ENCODE results near the gene CYP11A1. TPM values are rescaled to one million over a fixed set of nuclear protein-coding genes. Genes with fewer than 3 reads are reported as not detected.

Gene CYP11A1
- polyA plus RNA-seq, 2 of the 4 experiments (the other 2 are of a cell fraction): 0.06 TPM; not detected in 1

DNA sequence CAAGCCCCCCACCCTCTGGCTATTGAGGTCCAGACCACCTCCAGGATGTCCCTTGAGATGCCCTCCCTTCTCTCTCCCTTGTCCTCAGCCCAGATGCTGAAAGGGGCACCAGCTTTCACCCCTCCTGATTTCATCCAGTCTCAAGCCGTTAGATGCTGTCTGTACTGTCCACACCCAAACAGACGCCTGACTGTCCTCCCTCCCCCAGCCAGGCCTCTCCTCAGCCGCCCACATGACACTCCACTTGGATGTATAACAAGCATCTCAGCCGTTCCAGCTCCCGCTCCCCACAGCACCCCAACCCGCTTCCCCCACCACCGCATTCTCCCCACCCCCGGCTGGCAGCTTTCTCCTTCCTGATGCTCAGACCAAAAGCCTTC lies 25.0 kb upstream of the CYP11A1 start:
- 75% methylated on average over 6 of the region's 8 CpGs for WGBS (ENCODE audit: missing lambda C conversion rate)
- H3K4me3 ChIP-seq: no peak overlapping the region
- POLR2A ChIA-PET: no interaction called here
- H3K9me3 ChIP-seq: no peaks in the 10 kb centered on the region
- CTCF ChIA-PET: interaction anchor here (1.4 to 1.8 kb wide), 2 partner anchors 10 to 11 kb away, joined by 5 to 9 read pairs; no protein-coding TSS in a partner anchor
- ATAC-seq: no peak
- no peak for FAIRE-seq
- peaks cover 20% of the 10 kb centered on the region for H3K4me1 ChIP-seq
- TF ChIP-seq, protein P1, sequence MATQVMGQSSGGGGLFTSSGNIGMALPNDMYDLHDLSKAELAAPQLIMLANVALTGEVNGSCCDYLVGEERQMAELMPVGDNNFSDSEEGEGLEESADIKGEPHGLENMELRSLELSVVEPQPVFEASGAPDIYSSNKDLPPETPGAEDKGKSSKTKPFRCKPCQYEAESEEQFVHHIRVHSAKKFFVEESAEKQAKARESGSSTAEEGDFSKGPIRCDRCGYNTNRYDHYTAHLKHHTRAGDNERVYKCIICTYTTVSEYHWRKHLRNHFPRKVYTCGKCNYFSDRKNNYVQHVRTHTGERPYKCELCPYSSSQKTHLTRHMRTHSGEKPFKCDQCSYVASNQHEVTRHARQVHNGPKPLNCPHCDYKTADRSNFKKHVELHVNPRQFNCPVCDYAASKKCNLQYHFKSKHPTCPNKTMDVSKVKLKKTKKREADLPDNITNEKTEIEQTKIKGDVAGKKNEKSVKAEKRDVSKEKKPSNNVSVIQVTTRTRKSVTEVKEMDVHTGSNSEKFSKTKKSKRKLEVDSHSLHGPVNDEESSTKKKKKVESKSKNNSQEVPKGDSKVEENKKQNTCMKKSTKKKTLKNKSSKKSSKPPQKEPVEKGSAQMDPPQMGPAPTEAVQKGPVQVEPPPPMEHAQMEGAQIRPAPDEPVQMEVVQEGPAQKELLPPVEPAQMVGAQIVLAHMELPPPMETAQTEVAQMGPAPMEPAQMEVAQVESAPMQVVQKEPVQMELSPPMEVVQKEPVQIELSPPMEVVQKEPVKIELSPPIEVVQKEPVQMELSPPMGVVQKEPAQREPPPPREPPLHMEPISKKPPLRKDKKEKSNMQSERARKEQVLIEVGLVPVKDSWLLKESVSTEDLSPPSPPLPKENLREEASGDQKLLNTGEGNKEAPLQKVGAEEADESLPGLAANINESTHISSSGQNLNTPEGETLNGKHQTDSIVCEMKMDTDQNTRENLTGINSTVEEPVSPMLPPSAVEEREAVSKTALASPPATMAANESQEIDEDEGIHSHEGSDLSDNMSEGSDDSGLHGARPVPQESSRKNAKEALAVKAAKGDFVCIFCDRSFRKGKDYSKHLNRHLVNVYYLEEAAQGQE (IDR thresholded peaks at IDR 0.05): no peak
- TF ChIP-seq, protein P2, sequence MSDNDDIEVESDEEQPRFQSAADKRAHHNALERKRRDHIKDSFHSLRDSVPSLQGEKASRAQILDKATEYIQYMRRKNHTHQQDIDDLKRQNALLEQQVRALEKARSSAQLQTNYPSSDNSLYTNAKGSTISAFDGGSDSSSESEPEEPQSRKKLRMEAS (IDR thresholded peaks at IDR 0.05): no peak
- TF ChIP-seq CHD4 (IDR thresholded peaks at IDR 0.05; ENCODE audit: borderline replicate concordance): no peak
- TF ChIP-seq TP53 (CRISPR knock-in tag; IDR thresholded peaks at IDR 0.05): no peak
- TF ChIP-seq HDAC2 (IDR thresholded peaks at IDR 0.05): no peak
- TF ChIP-seq POLR2AphosphoS2 (conservative IDR thresholded peaks at IDR 0.05; ENCODE audit: low read length): no peak
- TF ChIP-seq HOXB13 (CRISPR knock-in tag; IDR thresholded peaks at IDR 0.05; ENCODE audit: low read depth): no peak
- no peak for TF ChIP-seq FOXS1 (CRISPR knock-in tag; IDR thresholded peaks at IDR 0.05)
- TF ChIP-seq, protein P3, sequence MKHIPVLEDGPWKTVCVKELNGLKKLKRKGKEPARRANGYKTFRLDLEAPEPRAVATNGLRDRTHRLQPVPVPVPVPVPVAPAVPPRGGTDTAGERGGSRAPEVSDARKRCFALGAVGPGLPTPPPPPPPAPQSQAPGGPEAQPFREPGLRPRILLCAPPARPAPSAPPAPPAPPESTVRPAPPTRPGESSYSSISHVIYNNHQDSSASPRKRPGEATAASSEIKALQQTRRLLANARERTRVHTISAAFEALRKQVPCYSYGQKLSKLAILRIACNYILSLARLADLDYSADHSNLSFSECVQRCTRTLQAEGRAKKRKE (CRISPR knock-in tag; IDR thresholded peaks at IDR 0.05; ENCODE audit: low read depth): no peak
- TF ChIP-seq, protein P4, sequence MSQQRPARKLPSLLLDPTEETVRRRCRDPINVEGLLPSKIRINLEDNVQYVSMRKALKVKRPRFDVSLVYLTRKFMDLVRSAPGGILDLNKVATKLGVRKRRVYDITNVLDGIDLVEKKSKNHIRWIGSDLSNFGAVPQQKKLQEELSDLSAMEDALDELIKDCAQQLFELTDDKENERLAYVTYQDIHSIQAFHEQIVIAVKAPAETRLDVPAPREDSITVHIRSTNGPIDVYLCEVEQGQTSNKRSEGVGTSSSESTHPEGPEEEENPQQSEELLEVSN (IDR thresholded peaks at IDR 0.05; ENCODE audit: borderline replicate concordance, low read depth): no peak
- TF ChIP-seq GATA3 (IDR thresholded peaks at IDR 0.05; ENCODE audit: borderline replicate concordance): no peak
- no peak for DNase-seq (ENCODE audit: low read depth in 1 of 2, low spot score in 1 of 2)
- no peak overlapping the region for H3K27ac ChIP-seq
- no peak overlapping the region for H3K4me2 ChIP-seq

DNA sequence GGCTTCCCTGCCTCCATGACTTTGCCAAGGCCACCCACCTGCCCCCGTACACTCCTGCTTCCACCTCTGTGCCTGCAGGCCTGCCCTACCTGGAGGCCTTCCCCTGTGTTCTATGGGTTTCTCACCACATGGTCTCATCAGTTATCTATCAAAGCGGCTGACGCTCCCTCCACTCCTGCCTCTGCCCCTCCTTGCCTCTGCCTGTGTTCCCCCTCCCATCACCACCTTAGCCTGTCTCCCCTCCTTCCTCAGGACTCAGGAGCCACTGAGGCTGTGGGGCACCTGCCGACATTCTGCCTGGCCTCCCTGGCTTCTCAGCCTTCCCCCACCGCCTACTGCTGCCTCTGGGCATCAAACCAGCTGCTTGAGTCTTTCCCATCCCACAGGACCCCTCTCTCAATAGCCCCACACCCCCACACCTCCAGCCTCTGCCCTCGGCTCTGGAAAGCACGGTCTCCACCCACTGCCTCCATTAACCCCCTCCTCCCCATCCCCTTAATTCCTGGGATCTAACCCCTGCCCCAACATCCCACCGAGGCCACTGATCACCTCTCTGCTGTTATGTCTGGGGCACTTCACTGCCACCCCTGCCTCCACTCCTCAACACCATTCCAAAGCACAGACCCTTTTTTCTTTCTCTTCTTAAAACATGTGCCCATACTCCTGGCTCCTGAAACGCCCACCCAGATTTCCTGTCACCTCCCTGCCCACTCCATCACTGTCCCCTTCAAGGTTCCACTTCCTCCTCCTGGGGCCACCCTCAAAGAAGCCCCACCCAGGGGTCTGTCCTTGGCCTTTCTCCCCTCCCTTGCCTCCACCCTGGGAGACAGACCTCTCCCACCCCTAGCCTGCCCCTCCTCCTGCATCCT lies 24.4 kb upstream of the CYP11A1 start:
- 74% methylated on average over 9 of the region's 9 CpGs for WGBS (ENCODE audit: missing lambda C conversion rate)
- no peaks in the 10 kb centered on the region for H3K9me3 ChIP-seq
- CTCF ChIA-PET: interaction anchor here (1.4 kb wide), 1 partner anchor 10 kb away, joined by 5 read pairs; no protein-coding TSS in a partner anchor
- H3K4me3 ChIP-seq: no peak overlapping the region
- POLR2A ChIA-PET: no interaction called here
- no peak overlapping the region for H3K4me2 ChIP-seq
- FAIRE-seq: no peak
- ATAC-seq: no peak
- TF ChIP-seq KDM5A (IDR thresholded peaks at IDR 0.05) (no peak), GATA3 (IDR thresholded peaks at IDR 0.05; ENCODE audit: borderline replicate concordance) (no peak), SREBF2 (IDR thresholded peaks at IDR 0.05) (no peak), ZNF302 (CRISPR knock-in tag; IDR thresholded peaks at IDR 0.05) (no peak), RFX5 (IDR thresholded peaks at IDR 0.05) (no peak), POLR2A (IDR thresholded peaks at IDR 0.05; ENCODE audit: low read length) (no peak), CBX2 (IDR thresholded peaks at IDR 0.05; ENCODE audit: borderline replicate concordance, low read depth) (no peak), SMC3 (IDR thresholded peaks at IDR 0.05) (no peak), ESRRA (IDR thresholded peaks at IDR 0.05; ENCODE audit: borderline replicate concordance, low read length) (no peak), NPAS2 (CRISPR knock-in tag; IDR thresholded peaks at IDR 0.05; ENCODE audit: borderline replicate concordance) (no peak)
- TF ChIP-seq, protein P3 (CRISPR knock-in tag; IDR thresholded peaks at IDR 0.05; ENCODE audit: low read depth): no peak
- TF ChIP-seq, protein P5, sequence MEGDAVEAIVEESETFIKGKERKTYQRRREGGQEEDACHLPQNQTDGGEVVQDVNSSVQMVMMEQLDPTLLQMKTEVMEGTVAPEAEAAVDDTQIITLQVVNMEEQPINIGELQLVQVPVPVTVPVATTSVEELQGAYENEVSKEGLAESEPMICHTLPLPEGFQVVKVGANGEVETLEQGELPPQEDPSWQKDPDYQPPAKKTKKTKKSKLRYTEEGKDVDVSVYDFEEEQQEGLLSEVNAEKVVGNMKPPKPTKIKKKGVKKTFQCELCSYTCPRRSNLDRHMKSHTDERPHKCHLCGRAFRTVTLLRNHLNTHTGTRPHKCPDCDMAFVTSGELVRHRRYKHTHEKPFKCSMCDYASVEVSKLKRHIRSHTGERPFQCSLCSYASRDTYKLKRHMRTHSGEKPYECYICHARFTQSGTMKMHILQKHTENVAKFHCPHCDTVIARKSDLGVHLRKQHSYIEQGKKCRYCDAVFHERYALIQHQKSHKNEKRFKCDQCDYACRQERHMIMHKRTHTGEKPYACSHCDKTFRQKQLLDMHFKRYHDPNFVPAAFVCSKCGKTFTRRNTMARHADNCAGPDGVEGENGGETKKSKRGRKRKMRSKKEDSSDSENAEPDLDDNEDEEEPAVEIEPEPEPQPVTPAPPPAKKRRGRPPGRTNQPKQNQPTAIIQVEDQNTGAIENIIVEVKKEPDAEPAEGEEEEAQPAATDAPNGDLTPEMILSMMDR (IDR thresholded peaks at IDR 0.05): no peak
- TF ChIP-seq, protein P2 (IDR thresholded peaks at IDR 0.05): no peak
- no peak for DNase-seq (ENCODE audit: low read depth in 1 of 2, low spot score in 1 of 2)
- H3K4me1 ChIP-seq: peaks cover 14% of the 10 kb centered on the region
- H3K27ac ChIP-seq: no peak overlapping the region
